Transverse colon (tissue), 4 donors: Measurements from ENCODE around the gene TUSC2.

Experiments
- EP300 ChIP-seq: sonication (generic); formaldehyde crosslinking; IDR thresholded peaks from one replicate; pipeline ENCODE4 v1.6.1; 2017; ENCODE audit warnings: antibody characterized with exemption, low read depth
- POLR2A ChIP-seq: fragments of 450-650 bp; IDR thresholded peaks from one replicate; pipeline ENCODE4 v1.6.1; 2016; ENCODE audit warnings: antibody characterized with exemption, mild to moderate bottlenecking, moderate library complexity
- POLR2AphosphoS5 ChIP-seq, 3 donors: sonication (generic); formaldehyde crosslinking; IDR thresholded peaks; one replicate each; pipeline ENCODE4 v1.6.1; 2016; ENCODE audit warnings: antibody characterized with exemption in 3 of 3
- TF ChIP-seq, protein P1 (sequence below), 5 experiments: fragments of 200-600 bp in 3 of 5; fragments of 450-650 bp in 2 of 5; sonication (generic) in 3 of 5; IDR thresholded peaks; 1 replicate in 2 of 5; 2 replicates in 3 of 5; pipeline ENCODE4 v1.5.1; 2016 to 2017; ENCODE audit warnings: antibody characterized with exemption in 5 of 5, inconsistent platforms in 3 of 5, mild to moderate bottlenecking in 2 of 5, moderate library complexity in 1 of 5

DNA sequence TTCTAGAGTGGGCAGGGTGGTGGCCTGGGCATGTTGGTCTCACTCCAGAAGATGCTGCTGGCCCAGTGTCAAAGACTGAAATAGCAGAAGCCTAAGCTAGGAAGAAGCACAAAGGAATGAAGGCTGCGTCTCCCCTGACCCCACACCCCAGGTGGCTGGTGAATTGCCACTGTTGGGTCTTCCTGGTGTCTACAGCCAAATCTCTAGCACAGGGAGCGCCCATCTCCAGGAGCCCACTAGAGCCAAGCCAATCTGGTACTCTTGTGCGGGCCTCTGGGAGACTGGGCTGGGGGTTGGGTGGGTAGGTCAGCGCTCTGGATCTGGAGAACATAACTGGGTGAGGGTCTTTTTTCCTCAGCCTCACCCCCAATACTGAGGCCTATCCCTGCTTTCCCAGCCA, 894 bp downstream of the TUSC2 start:
- TF ChIP-seq POLR2AphosphoS5 (IDR thresholded peaks at IDR 0.05) (no peak), POLR2A (no peak), EP300 (no peak)
- TF ChIP-seq, protein P1, sequence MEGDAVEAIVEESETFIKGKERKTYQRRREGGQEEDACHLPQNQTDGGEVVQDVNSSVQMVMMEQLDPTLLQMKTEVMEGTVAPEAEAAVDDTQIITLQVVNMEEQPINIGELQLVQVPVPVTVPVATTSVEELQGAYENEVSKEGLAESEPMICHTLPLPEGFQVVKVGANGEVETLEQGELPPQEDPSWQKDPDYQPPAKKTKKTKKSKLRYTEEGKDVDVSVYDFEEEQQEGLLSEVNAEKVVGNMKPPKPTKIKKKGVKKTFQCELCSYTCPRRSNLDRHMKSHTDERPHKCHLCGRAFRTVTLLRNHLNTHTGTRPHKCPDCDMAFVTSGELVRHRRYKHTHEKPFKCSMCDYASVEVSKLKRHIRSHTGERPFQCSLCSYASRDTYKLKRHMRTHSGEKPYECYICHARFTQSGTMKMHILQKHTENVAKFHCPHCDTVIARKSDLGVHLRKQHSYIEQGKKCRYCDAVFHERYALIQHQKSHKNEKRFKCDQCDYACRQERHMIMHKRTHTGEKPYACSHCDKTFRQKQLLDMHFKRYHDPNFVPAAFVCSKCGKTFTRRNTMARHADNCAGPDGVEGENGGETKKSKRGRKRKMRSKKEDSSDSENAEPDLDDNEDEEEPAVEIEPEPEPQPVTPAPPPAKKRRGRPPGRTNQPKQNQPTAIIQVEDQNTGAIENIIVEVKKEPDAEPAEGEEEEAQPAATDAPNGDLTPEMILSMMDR (IDR thresholded peaks at IDR 0.05): no peak
